GM18867 (cell line): ENCODE measurements around the gene FOXP1.

Experiments used
- ATAC-seq: cut with Tn5 transposase; IDR thresholded peaks from one replicate; pipeline ENCODE4 v1.9.1; 2021; ENCODE audit warnings: mild to moderate bottlenecking, moderate library complexity; ENCODE audit not compliant: unreplicated experiment

FOXP1 gene

DNA sequence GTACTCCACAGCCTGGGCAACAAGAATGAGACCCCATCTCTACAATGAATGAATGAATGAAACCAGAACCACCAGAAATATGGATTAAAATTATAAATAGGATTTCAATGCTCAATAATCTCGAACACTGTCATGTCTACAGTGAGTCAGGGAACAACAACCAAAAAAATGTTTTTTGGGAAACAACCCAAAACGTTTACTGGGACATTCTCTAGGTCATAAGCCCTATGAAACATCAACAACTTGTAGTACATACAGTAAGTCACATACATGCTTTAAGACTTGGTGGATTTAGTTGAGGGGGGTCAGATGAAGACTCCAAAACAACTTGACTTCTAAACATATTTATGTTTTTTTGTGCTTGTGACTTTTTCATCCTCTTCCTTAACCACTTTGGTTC is 511.2 kb downstream of the FOXP1 start:
- ATAC-seq: no peak

DNA sequence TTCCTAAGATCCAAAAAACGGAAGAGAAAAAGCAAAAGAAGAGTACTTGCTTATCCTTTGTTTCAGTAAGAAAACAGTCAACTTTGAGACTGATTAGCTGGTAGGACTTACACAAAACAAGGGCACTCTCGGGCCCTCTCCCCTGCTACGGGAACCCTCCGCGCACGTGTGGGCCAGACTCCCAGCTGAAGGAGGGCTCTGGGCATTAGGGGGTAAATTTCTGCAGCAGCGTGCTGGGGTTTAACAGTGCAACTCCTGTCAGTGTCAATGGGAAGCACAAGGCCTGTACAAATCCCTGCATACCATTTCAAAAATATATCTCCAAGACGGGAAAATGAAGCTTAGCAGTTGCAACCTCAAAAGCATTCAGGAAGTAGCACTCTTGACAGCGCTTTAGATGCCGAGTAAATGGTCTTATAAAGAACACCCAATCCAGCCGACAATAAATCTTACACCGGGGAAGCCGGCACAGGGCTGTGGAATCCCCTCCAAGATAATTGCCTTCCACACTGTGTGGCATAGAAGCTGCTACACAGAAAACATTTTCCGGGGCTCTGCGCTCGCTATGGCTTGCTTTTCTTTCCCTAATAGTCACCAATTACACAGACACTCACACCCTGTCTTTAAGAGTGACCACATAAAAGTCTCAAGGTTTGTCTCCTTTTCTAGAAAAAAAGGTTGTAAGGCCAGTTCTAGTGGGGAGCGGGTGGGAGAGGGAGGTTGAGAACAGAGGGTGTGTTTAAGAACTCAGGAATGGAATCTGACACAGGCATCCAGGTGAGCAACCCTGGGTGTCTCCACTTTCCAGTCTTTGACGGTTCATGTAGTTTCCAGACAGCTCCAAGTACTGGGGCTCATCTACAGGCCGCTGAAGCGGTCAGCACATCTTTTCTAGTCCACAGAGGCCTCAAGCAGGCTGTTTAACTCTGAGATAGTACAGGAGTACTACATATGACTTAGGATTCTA is 512.7 kb downstream of the FOXP1 start:
- ATAC-seq: no peak

DNA sequence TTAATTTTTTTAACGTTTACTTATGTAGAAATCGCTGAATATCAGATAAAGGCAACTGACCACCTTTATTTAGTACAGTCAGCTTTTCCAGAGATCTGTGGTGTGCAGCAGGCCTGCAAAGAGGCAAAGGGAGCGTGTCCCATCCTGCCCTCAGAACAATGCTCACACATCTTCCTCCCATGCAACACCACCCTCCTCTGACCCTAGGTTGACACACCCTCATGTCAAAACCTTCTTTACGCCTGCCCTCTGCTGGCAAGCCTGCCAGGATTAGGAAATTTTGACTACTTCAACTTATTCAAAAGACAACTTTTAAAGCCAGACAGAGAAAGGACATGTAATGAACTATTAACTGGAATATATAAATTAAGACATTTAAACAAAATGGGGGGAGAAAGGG is 513.7 kb downstream of the FOXP1 start:
- ATAC-seq: no peak

DNA sequence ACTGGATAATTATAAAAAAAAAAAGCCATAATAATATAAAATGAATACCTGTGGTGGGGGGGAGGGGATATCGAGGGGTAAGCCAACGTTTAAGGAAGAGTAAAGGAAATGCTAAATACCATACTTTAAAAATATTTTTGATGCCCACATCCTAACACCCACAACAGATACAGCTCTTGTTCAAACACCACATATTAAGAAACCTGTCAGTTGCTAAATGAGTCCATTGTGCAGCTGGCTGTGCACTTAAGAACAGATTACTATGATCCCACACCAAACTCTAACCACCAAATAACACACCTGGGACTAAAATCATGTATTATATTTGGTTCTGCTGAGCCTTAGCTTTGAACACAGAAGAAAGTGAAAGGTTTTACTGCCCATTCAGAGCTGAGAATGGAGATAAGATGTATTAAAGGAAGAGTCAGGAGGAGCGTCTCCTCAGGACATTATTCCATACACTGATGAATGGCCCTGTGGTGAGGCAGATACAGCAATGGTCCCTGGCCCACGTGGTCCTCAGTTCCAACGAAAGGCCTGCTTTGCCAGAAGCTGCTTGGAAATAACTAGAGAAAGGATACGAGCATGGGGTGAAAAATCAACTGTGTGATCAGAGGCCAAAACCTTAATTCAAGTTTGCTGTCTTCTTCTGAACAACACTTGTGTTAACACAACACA is 515.4 kb downstream of the FOXP1 start:
- no peak for ATAC-seq

DNA sequence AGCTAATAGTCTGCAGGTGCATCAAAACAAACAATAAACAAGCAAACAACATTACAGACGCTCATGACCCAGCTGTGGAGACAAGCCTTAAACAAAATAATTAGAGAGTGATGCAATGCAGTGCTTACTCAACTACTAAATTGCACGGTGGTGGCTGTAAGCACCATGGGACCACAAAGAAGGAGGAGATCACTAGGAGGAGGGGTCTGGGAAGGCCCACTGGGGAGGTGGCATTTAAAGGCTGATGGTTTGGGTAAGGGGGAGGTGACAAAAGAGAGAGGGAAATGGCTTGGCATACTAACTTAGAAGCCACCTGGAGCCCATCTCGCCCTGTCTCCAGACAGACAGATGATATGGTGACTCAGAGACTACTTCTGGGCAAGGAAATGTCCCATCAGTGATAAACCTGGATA is 516.7 kb downstream of the FOXP1 start:
- no peak for ATAC-seq

DNA sequence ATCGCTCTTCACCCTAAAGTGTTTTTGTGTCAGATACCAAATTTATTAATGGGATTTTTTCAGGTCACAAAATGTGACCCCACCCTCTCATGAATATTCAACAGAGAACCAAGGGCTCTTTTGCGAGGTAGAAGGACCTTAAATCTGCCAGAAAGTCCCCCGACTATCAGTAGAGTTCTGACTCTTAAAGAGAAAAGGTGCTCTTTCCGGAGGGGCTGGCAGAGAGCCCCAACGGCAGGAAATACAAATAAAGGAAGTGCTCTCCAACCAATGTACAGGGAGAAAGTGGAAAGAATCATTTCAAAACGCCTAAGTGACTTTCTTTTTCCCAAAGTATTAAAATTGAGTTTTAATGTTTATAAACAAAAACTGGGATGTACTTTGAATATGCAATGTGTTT is 517.2 kb downstream of the FOXP1 start:
- no peak for ATAC-seq

DNA sequence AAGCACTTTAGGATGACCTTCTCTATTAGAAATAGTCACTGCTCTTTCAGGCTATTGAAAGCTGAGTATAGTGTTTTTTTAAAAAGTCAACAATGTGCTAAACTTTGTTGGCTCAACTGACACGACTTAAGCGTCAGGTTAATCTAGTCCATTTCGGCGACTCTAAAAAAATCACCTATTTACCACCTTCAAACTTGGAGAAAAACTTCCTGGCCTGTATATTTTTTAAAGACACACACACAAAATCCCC is 517.8 kb downstream of the FOXP1 start:
- no peak for ATAC-seq

DNA sequence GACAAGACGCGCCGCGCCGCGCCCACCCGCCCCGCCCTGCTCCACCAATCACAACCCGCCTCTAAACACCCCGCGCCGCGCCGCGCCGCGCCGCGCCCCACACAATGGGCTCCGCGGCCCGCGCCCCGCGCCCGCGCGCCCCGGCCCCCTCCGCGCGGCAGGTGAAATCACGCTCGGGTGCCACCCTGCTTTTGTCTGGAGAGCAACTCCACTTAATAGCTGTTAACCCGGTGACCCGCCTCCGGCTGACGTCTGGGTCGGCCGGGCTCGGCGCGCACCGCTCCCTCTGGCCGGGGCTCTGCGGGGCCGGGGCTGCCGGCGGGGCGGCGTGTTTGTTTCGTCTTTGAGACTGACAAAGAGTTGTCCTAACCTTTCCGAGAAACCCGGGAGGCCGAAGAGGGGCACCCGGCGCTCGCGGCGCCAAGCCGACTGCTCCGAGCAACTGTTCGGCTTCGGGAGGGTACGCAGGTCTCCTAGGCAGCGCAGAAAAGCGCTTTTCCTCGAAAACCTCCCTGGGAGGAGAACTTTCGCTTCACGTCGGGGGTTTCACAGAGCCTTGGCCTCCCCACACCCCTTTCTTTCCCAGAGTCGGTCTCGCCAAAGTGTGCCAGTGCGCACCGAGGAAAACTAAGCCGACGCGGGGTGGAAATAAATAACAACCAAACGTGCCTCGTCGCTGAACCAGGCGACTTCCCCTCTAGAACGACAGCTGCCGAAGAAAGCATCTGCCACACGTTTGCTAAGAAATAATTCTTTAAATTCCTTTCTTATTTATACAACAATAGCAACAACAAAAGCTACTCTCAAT is 518.4 kb downstream of the FOXP1 start:
- peak; percentile 18 for ATAC-seq

DNA sequence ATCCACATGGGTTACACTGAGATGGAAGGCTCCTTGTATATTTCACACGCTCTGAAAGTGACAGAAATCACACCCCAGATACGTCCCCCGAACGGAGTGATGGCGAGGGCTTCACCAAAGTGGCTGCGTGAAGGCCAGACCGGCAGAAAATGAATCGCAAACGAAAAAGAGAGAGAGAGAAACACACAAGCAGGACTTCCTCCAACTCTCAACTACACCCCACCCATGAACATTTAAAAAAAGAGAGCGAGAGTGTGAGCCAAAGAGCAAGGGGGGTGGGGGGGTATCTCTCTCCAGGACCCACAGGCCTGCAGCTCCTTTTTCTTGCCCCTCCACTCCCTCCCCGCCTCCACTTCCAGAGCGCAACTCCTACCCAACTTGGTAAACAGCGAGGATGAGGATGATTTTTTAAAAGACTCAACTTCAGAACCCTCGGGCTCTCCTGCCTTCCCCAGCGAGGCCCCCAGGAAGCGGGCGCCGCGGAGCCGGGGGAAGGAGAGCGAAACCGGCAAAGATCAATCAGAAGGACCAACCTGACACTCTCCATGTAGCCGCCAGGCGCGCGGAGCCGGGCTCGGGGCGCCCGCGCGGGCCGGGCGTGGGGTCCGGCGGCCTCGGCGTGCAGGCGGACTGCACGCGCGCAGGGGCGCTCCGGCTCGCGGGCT is 519.1 kb downstream of the FOXP1 start:
- peak; percentile 45 for ATAC-seq

DNA sequence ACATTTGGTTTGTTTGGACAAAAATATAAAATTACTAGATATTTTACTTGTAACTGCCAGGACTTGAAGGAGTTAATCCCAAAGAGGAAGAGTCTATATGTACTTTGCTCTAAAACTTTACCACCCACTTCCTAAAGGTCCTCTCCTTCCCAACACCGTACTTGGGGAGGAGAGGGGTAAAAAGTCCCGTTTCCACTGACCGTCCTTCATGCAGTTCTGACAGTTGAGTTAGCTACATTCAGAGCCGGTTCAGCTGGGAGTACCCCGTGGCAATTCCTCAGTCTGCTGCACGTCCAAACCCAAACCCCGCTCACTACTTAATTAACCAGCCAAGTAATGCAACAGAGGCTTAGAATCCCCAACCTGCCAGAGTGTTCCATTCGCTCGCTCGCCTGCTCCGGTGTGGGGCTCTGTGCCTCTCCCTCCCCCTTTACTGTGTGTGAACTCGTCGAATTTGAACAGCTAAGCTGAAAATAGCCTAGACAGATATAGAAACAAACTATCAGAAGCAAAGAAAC is 519.7 kb downstream of the FOXP1 start:
- ATAC-seq: peak; percentile 44

DNA sequence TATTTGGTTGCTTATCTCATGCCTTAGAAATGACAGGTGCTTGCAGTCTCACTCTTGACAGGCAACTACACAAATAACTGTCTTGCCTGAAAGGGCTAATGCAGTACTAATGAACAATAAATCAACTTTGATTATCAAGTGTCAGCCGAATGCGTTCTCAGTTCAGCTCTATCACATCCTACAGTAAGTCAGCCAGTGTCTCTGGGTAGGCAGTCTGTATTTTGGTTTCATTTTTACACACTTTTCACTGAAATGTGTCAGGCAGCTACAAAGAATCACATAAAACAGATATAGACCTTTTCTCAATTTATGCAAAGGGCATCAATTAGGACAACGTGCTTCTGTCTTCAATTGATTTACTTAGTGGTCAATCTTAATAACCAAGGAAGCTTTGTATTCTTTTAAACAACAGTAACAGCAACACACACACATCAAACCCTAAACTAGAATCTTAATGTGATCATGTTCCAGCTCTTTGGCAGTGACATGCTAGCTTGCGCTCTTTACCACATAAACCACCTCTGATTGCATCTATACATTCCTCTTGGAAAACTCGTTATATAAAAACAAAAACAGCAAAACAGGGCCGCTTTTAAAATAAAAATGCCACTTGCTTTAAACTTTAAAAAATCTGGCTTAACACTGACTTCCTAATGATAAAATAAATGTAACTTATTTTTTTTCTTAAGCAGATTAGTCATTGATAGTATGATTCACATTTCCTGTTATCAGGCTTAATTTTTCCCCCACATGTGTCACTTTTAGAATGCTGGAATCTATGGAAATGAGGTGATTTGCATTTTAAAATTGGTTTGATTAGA is 520.4 kb downstream of the FOXP1 start:
- ATAC-seq: peak; percentile 55

DNA sequence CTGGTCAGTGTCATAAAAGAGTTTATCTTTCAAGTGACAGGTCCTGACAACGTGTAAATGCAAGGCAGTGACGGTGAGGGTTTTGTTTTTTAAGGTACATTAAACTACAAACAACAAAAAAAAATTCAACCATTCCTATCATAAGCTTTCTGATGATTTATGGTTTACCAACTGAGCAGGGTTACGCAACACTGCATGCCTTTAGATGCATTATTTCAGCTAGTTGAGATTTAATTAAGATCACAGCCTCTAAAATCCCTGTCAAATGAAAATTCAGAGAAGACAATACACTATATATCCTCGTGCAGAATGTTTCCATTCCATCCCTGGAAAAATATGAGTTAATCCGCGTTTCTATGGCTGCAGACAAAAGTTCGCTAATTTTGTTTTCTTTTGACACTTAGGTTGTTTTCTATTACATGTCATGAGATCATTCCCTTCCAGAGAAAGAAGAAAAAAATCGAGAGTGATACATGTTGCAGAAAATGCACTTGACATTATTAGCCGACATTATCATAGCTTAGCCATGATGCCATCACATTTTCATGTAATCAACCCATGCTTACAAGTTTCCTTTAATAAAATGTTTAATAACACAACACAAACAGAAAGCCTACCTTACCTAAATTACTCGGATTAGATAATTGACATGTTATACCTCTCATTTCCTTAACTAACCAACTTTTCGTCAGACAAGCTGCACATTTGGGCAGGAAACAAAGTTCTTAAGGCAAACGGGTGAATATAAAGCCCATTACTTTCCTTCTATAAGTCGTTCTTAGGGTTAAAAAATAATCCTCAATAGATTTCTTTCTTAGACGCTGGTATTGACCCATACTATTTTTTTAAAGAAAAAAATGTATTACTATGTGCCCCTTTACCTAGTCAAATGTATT is 521.2 kb downstream of the FOXP1 start:
- ATAC-seq: no peak

DNA sequence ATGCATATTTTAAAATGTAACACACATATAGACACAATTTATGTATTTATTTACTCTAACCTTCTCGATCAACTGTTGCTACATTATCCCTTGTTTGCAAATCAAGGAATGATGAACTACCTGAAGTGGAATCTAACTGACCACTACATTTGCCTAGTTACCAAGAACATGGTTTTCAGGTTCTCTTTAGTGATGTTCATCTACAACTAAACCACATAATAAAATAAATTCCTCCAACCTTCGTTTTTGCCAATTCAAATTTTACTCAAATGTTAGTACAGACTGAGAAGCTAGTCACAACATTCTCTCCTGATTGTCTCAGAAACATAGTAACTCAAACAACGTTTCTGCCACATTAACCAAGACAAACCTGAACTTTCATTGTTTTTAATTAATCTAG is 521.9 kb downstream of the FOXP1 start:
- ATAC-seq: no peak

DNA sequence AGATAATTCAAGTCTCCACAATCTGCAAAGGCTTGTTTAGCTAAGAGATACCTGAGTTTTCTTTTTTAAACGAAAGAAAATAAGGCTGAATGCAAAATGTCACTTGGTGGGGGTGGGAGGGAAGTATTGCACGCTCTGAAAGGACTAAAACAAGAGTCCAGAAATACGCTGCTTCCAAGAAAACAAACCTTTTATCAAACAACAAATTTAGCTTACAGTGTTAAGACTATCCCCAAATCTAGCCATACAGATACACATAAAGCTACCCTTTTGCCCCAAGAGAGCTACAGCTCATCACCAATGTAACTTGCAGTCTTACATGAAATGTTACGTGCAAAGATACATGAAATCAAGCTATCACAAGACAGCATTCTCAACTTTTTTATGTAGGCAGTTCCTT is 522.5 kb downstream of the FOXP1 start:
- ATAC-seq: no peak

DNA sequence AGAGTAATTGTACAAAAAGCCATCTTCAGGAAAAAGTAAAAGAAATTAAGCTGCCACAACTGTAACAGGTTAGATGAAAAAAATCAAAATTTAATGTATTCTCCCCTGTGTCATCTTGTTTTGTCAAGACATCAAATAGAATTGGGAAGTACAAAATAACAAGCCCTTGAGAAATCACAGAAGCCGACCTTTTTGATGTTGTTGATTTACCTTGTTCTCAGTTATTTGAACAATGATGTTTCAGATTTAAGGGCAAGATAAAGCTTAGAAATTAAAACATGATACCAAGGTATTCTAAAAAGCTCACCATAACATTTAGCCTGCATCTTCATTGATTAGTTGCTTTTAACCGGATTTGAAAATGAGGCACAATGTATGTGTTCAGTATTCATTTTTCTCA is 523.0 kb downstream of the FOXP1 start:
- no peak for ATAC-seq

DNA sequence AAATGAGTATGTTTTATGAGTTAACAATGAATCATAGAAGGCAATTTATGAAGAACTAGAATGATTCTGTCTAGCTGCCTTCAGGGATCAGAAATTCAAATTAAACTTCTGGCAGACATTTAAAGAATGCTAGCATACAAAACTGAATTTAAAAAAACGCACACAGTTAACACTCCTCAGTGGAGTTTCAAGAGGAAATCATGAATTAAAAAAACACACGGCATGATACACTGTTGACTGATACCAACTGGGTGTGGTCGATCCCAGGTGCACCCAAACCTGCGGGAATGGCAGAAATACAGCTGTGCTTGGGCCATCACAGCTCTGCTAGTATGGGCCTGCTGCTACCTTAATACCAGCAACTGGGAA is 526.0 kb downstream of the FOXP1 start:
- ATAC-seq: no peak

DNA sequence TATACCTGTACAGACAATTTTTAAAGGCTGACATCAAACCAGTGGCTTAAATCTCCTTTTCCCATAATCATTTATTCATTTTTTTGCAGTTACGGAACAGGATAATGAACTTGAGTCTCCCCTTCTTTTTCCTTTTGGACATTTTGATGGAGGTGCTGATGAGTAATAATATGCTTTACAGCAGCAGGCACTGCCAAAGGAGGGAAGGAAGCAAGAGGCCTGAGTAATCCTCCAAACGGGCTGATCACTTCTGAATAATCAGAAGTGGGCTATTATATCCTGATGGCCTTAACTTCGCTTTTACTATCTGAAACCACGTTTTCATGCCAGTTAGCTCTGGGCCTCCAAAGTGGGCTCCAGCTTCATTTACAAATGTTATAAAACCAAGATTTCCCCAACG is 527.2 kb downstream of the FOXP1 start:
- no peak for ATAC-seq

DNA sequence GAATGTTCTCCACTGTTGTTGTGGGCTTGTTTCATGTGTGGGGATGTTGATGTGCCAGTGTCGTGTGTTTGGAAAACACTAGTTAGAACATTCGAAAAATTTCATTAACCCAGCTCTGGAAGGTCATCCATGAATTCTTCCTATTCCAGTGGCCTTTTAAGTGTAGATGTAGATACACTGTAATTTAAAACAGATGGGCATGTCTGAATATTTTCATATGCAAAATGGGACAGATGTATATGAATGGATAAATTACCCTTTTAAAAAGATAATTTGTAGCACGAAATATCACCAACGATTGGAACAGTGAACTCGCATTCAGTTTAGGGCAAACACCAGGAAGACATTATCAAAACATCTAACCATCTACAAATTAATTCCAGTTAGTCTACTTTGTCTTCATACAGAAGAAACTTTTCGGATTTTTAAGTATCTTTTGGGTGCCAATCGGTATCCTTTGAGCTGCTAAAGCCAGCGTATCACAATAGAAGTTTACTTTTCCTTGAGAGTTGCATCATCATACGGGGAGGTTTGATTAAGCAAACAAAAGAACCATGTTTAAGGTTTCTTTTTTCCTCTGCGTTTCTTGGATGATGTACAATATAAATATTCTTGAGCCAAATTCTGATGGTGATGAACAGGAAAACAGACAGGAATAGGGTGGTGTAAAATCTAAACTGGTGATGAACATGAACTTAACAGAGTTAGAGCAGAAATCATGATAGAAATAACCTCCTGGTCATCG is 528.1 kb downstream of the FOXP1 start:
- no peak for ATAC-seq
